Neuronal stem cell (in vitro differentiated cells): ENCODE results near the gene MPP2.

ENCODE experiments used
- DNase-seq: peaks from one replicate; pipeline ENCODE4 v3.0.0-alpha.2; 2013; ENCODE audit warnings: low spot score
- H2AFZ ChIP-seq: one replicate; pipeline ENCODE4 v1.6.1; 2013; ENCODE audit warnings: mild to moderate bottlenecking, low read length, inconsistent platforms
- H2AK5ac ChIP-seq: 2 replicates; pipeline ENCODE4 v1.6.1; 2013; ENCODE audit warnings: low read depth, mild to moderate bottlenecking, inconsistent platforms, low read length, moderate library complexity, mixed read lengths
- H2BK120ac ChIP-seq: 2 replicates; pipeline ENCODE4 v1.6.1; 2013; ENCODE audit warnings: low read depth, mild to moderate bottlenecking, inconsistent platforms, low read length, moderate library complexity, mixed read lengths
- H2BK12ac ChIP-seq: one replicate; pipeline ENCODE4 v1.6.1; 2013; ENCODE audit warnings: low read length, inconsistent platforms
- H2BK15ac ChIP-seq: 2 replicates; pipeline ENCODE4 v1.6.1; 2013; ENCODE audit warnings: mild to moderate bottlenecking, low read length, inconsistent platforms, mixed read lengths
- H2BK5ac ChIP-seq: one replicate; pipeline ENCODE4 v1.6.1; 2013; ENCODE audit warnings: inconsistent platforms, mild to moderate bottlenecking, low read length, moderate library complexity
- H3K14ac ChIP-seq: one replicate; pipeline ENCODE4 v1.6.1; 2013; ENCODE audit warnings: low read length, inconsistent platforms
- H3K18ac ChIP-seq: 2 replicates; pipeline ENCODE4 v1.6.1; 2013; ENCODE audit warnings: low read length, inconsistent platforms
- H3K23ac ChIP-seq: 2 replicates; pipeline ENCODE4 v1.6.1; 2013; ENCODE audit warnings: low read depth, mild to moderate bottlenecking, mixed read lengths, low read length, inconsistent platforms; ENCODE audit not compliant: poor library complexity
- H3K27ac ChIP-seq: replicated peaks from 3 replicates; pipeline ENCODE4 v1.5.1; 2013; ENCODE audit warnings: low read length, inconsistent platforms
- H3K27me3 ChIP-seq, 3 experiments: 2 replicates each; pipeline ENCODE4 v1.6.1; 2013; ENCODE audit warnings: low read length in 3 of 3, mild to moderate bottlenecking in 2 of 3, inconsistent platforms in 1 of 3, low read depth in 1 of 3, mixed read lengths in 1 of 3, moderate library complexity in 1 of 3; ENCODE audit not compliant: control insufficient read depth in 3 of 3, insufficient read depth in 3 of 3
- H3K36me3 ChIP-seq, 2 donors: replicated peaks in 1 of 2; 2 replicates each; pipeline ENCODE4 v1.6.1; 2013; ENCODE audit warnings: low read length in 2 of 2; ENCODE audit not compliant: control insufficient read depth in 2 of 2, insufficient read depth in 2 of 2
- H3K4ac ChIP-seq: 2 replicates; pipeline ENCODE4 v1.6.1; 2013; ENCODE audit warnings: inconsistent platforms, mild to moderate bottlenecking, low read length, moderate library complexity
- H3K4me1 ChIP-seq, 2 donors: 1 replicate in 1 of 2; 2 replicates in 1 of 2; pipeline ENCODE4 v1.6.1; 2013; ENCODE audit warnings: low read length in 2 of 2, low read depth in 1 of 2; ENCODE audit not compliant: control insufficient read depth in 2 of 2, insufficient read depth in 1 of 2
- H3K4me2 ChIP-seq: one replicate; pipeline ENCODE4 v1.6.1; 2013; ENCODE audit warnings: mild to moderate bottlenecking, low read length, inconsistent platforms; ENCODE audit not compliant: insufficient read depth, poor library complexity, severe bottlenecking
- H3K4me3 ChIP-seq, 2 donors: 2 replicates each; pipeline ENCODE4 v1.5.1; 2013; ENCODE audit warnings: low read length in 2 of 2, mild to moderate bottlenecking in 2 of 2, inconsistent platforms in 1 of 2, moderate library complexity in 1 of 2
- H3K79me1 ChIP-seq: one replicate; pipeline ENCODE4 v1.6.1; 2013; ENCODE audit warnings: low read depth, mild to moderate bottlenecking, inconsistent platforms, low read length, moderate library complexity
- H3K9ac ChIP-seq: one replicate; pipeline ENCODE4 v1.6.1; 2013; ENCODE audit warnings: mild to moderate bottlenecking, low read depth, low read length, inconsistent platforms; ENCODE audit not compliant: poor library complexity
- H3K9me3 ChIP-seq, 2 donors: replicated peaks in 1 of 2; 2 replicates each; pipeline versions ENCODE3 to v1.6.1; 2013; ENCODE audit warnings: low read length in 2 of 2, mild to moderate bottlenecking in 2 of 2, inconsistent platforms in 1 of 2, low read depth in 1 of 2, mixed read lengths in 1 of 2, moderate library complexity in 1 of 2; ENCODE audit not compliant: control insufficient read depth in 2 of 2, insufficient read depth in 1 of 2
- H4K8ac ChIP-seq: one replicate; pipeline ENCODE4 v1.6.1; 2013; ENCODE audit warnings: low read depth, mild to moderate bottlenecking, inconsistent platforms, low read length, moderate library complexity
- H4K91ac ChIP-seq: one replicate; pipeline ENCODE4 v1.6.1; 2013; ENCODE audit warnings: low read length, low read depth, mild to moderate bottlenecking, inconsistent platforms; ENCODE audit not compliant: poor library complexity
- WGBS, 2 donors: extraction: QIAGEN DNeasy Blood & Tissue Kit; methylation state at CpG; one replicate each; pipeline ENCODE4 v1.1.7; 2013; ENCODE audit warnings: missing lambda C conversion rate in 2 of 2, mixed read lengths in 1 of 2; ENCODE audit not compliant: insufficient read length in 2 of 2, insufficient replicate concordance in 1 of 2; ENCODE audit errors: extremely low coverage in 2 of 2; 5-methylcytosine and 5-hydroxymethylcytosine counted together

The MPP2 gene

DNA sequence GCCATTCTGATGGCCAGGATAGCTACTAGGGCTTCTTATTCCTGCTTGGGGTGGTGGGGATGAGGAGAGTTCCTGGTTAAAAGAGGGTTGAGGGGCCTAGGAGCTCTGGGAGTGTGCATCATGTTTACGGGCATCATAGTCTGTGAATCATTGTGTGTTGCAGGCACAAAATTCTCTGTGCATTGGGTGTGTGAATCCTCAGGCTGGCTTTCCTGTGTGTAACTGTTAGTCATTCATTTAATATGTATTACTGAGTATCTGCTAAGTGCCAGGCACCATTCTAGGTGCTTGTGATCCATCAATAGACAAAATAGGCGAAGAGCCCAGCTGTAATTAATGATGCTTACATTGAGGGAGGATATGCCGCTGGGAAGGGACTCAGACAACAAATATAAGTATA lies 29.1 kb upstream of the MPP2 start:
- no peak overlapping the region for H4K8ac ChIP-seq
- no peak overlapping the region for H3K4me3 ChIP-seq
- H3K79me1 ChIP-seq = no peaks in the 10 kb centered on the region
- no peak overlapping the region for H2AK5ac ChIP-seq
- H3K9me3 ChIP-seq = no peaks in the 10 kb centered on the region
- H3K4me2 ChIP-seq = no peak overlapping the region
- H3K9ac ChIP-seq = no peak overlapping the region
- no peak overlapping the region for H3K27ac ChIP-seq
- peak overlapping the region; percentile 27 for H2BK15ac ChIP-seq
- H3K4ac ChIP-seq = no peak overlapping the region
- no peak overlapping the region for H4K91ac ChIP-seq
- peaks cover 0 to 36% (median 0%) of the 10 kb centered on the region in 3 experiments for H3K27me3 ChIP-seq
- H3K4me1 ChIP-seq = peaks cover 0 to 10% of the 10 kb centered on the region in 2 donors
- no peaks in the 10 kb centered on the region for H3K36me3 ChIP-seq
- no peak overlapping the region for H2BK12ac ChIP-seq
- no CpG with 5 or more reads among the region's 3 CpGs for WGBS, 2 donors
- peak overlapping the region; percentile 35 for H2AFZ ChIP-seq
- no peak overlapping the region for H3K14ac ChIP-seq
- DNase-seq = no peak
- no peak overlapping the region for H2BK120ac ChIP-seq
- no peak overlapping the region for H3K18ac ChIP-seq
- H3K23ac ChIP-seq = no peak overlapping the region
- H2BK5ac ChIP-seq = no peak overlapping the region

DNA sequence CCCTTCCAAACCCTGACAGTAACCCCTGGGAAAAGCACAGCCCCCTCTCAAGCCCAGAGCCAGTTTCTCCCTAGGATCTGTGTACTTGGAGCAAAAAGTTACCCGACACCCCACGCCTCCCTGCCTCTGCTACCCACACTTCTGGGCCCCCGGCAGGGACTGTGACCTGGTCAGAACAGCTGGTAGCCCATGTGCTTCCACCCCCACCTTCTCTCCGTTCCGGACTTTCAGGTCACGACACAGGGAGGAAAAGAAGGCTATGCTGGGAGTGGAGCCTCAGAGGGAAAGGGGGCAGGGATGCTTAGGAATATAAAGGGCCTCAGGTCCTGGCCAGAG lies 28.6 kb upstream of the MPP2 start:
- Histone ChIP-seq H2BK12ac (no peak overlapping the region), H3K4me1 (peaks cover 0 to 10% of the 10 kb centered on the region in 2 donors), H3K27ac (no peak overlapping the region), H4K91ac (no peak overlapping the region), H3K9me3 (no peaks in the 10 kb centered on the region), H3K18ac (peak overlapping the region; percentile 68), H2AK5ac (peak overlapping the region; percentile 10), H3K4me3 (no peak overlapping the region), H3K4me2 (no peak overlapping the region), H2BK5ac (no peak overlapping the region), H3K14ac (no peak overlapping the region), H2BK15ac (peak overlapping the region; percentile 27), H3K36me3 (no peaks in the 10 kb centered on the region), H2BK120ac (no peak overlapping the region), H4K8ac (no peak overlapping the region), H3K27me3 (peaks cover 0 to 35% (median 0%) of the 10 kb centered on the region in 3 experiments), H3K9ac (no peak overlapping the region), H3K23ac (no peak overlapping the region), H3K4ac (no peak overlapping the region), H2AFZ (peak overlapping the region; percentile 35), H3K79me1 (no peaks in the 10 kb centered on the region)
- WGBS, 2 donors = no CpG with 5 or more reads among the region's 6 CpGs
- no peak for DNase-seq

GRCh38 chr17:43935204-43935925 lies 28.0 kb upstream of the MPP2 start:
- Histone ChIP-seq H3K4ac (peak overlapping the region; percentile 2), H2AFZ (peak overlapping the region; percentile 35), H3K36me3 (no peaks in the 10 kb centered on the region), H2AK5ac (peak overlapping the region; percentile 77), H3K79me1 (no peaks in the 10 kb centered on the region), H3K4me3 (no peak overlapping the region), H3K4me1 (peaks cover 0 to 9% of the 10 kb centered on the region in 2 donors), H3K14ac (peak overlapping the region; percentile 31), H3K18ac (peak overlapping the region; percentile 68), H3K23ac (no peak overlapping the region), H3K4me2 (no peak overlapping the region), H2BK120ac (no peak overlapping the region), H3K9ac (peak overlapping the region; percentile 30), H3K27ac (no peak overlapping the region), H4K91ac (no peak overlapping the region), H2BK5ac (no peak overlapping the region), H3K27me3 (peaks cover 0 to 38% (median 0%) of the 10 kb centered on the region in 3 experiments), H3K9me3 (no peaks in the 10 kb centered on the region), H2BK15ac (peak overlapping the region; percentile 62), H2BK12ac (no peak overlapping the region), H4K8ac (no peak overlapping the region)
- DNase-seq = no peak
- WGBS, 2 donors = no CpG with 5 or more reads among the region's 5 CpGs

- Histone ChIP-seq H3K79me1 (no peaks in the 10 kb centered on the region), H4K8ac (no peak overlapping the region), H3K9me3 (no peaks in the 10 kb centered on the region), H3K14ac (no peak overlapping the region), H2BK120ac (no peak overlapping the region), H2AFZ (no peak overlapping the region), H3K27me3 (peaks cover 0 to 44% (median 5%) of the 10 kb centered on the region in 3 experiments), H3K27ac (no peak overlapping the region), H2BK5ac (peak overlapping the region; percentile 59), H2BK12ac (no peak overlapping the region), H2AK5ac (peak overlapping the region; percentile 73), H3K4me3 (no peak overlapping the region), H2BK15ac (peak overlapping the region; percentile 62), H4K91ac (no peak overlapping the region), H3K4me2 (no peak overlapping the region), H3K4me1 (peaks cover 0 to 9% of the 10 kb centered on the region in 2 donors), H3K36me3 (no peaks in the 10 kb centered on the region), H3K18ac (peak overlapping the region; percentile 45), H3K23ac (peak overlapping the region; percentile 44), H3K4ac (peak overlapping the region; percentile 17), H3K9ac (no peak overlapping the region)
- WGBS, 2 donors = no CpG with 5 or more reads among the region's 4 CpGs
- no peak for DNase-seq
Observed at GRCh38 chr17:43932923-43933322, 25.6 kb upstream of the MPP2 start.
